HG03354 (cell line): ENCODE data around the gene CEP128.

Experiments
- ATAC-seq: cut with Tn5 transposase; IDR thresholded peaks from one replicate; pipeline ENCODE4 v1.9.1; 2021; ENCODE audit warnings: mild to moderate bottlenecking; ENCODE audit not compliant: unreplicated experiment, poor library complexity, severe bottlenecking

The CEP128 gene

DNA sequence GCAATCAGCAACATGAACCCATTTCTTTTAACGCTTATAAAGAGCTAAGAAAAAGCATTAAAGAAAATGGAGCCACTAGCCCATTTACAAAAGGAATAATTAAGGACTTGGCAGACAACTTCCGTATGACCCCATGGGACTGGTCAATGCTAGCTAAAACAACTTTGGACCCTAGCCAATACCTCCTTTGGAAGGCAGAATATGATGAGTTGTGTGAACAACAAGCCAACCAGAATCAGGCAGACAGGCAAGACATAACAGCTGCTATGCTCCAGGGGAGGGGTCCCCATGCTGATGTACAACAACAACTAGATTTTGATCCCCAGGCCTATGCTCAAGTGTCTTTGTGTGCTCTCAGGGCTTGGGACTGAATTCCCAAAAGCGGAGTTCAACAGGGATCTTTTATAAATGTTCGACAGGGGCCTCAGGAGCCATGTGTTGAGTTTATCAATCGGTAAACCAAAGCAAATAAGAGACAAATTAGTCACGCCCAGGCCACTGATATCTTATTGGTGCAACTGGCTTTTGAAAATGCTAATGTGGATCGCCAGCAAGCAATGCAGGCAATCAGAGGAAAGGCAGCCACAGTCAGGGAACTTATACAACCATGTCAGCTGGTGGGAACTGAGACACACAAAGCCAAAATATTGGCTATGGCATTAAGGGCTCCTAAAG is 475.9 kb downstream of the CEP128 start:
- ATAC-seq, result no peak

DNA sequence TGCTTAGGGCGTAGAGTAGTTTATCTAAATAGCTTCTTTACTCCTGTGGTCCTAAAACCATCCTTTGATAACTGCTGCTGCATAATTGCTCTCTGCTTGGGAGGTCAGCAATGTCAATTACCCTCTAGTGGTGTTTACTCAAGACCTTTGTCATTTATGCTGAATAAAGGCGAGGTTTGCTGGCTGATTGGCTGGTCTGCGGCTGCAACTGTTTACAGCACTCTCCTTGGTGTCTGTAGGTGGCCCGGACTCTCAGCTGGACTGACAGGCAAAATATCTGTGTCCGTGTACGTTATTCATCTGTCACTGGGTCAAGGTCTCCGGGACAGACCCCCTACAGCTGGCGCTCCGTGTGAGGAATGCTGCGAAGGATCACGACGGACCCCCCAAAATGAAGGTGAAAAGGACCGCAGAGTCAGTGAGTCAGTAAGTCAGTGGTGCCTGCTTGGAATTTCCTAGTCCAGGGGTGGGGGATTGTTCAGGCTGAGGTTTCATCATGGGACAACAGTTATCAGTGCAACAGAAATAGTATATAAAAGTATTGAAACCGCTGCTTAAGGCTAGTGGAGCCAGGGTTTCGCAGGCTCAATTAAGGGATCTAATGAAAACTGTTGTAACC is 476.9 kb downstream of the CEP128 start:
- ATAC-seq, result no peak

DNA sequence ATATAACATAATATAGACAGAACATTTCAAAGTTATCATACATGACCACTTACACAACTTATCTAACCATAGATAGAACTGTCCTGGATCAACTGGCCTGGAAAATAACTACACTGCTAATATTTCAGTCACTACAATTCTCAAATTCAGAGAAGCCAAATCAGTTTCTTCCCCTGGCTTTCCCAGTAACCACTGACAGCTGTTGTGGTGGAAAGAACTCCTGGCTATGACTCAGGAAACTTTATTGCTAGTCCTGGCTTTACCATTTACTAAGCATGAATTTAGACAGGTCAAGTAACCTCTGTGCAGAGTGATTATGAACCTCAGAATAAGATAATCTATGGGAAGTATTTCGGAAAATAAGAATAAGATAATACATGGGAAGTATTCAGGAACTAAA is 485.3 kb downstream of the CEP128 start:
- no peak for ATAC-seq

DNA sequence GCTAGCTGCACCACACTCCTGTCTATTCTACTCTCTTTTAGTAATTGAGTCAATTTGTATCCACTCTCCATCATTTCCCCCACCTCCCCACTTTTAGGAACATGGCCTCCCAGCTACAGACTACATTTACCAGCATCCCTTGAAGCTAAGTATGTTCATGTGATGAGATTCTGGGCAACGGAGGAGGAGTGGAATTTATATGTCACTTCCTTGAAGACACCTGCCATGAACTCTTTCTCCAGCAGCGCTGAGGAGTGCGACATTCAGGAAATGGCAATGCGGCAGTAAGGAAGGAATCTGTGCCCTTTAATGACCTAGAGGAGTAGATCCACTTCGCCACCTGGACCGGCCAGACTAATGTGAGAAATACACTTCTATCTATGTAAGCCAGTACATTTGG is 486.5 kb downstream of the CEP128 start:
- no peak for ATAC-seq

- no peak for ATAC-seq
These were observed 493.3 kb downstream of the CEP128 start for GRCh38 chr14:80448267-80448666.

DNA sequence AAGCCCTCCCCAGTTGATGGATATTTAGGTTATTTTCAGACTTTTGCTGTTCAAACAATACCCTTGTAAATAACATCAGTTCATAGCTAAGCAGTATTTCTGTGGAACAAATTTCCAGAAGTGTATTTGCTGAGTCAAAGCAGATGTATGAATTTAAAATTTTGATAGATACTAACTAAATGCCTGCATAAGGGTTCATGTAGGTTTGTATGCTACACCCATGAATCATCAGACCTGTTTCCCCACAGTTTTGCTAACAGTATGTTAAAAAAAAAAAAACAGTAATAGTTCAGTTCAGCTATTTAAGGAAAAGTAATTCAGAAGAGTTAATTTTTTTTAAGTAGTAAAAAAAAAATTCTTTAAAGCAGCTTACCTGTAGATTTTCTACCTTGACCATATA is 494.1 kb downstream of the CEP128 start:
- ATAC-seq, result no peak
